SK-MEL-5 (cell line): ENCODE results near the gene SPATA25. TPM values are rescaled to one million over a fixed set of nuclear protein-coding genes. Genes with fewer than 3 reads are reported as not detected.

ENCODE experiments used
- DNase-seq: peaks from one replicate; pipeline ENCODE4 v3.0.0-alpha.2; 2016; ENCODE audit warnings: low read depth, low spot score
- in situ Hi-C: cut with HindIII; loops from 2 replicates; pipeline ENCODE4 v1.10.0; 2016; ENCODE audit warnings: low sequenced_read_pairs, high pct_unique_total_duplicates, low pct_unique_long_range_greater_than_20kb
- total RNA-seq: library from RNA; depleted of rRNA; stranded (reverse); fragments of >200 nt; shearing (Covaris generic); gene quantifications from 2 replicates; pipeline ENCODE4 v1.2.3, GENCODE V29; 2014; rRNA removed

SPATA25 gene
- total RNA-seq, 1 experiment from 2014 or later, result 2.2 TPM

- in situ Hi-C loops, result no loop called here
- DNase-seq, result no peak
These were observed 33.9 kb downstream of the SPATA25 start for GRCh38 chr20:45853484-45853883.

GRCh38 chr20:45852326-45852725 lies 35.1 kb downstream of the SPATA25 start:
- DNase-seq, result no peak
- in situ Hi-C loops, result no loop called here

- in situ Hi-C loops, result no loop called here
- DNase-seq, result no peak
These were observed 35.9 kb downstream of the SPATA25 start for GRCh38 chr20:45851501-45851900.

- no peak for DNase-seq
- in situ Hi-C loops, result no loop called here
These were observed 36.5 kb downstream of the SPATA25 start for GRCh38 chr20:45850926-45851325.

GRCh38 chr20:45850238-45850637 lies 37.2 kb downstream of the SPATA25 start:
- in situ Hi-C loops, result no loop called here
- no peak for DNase-seq

- no peak for DNase-seq
- in situ Hi-C loops, result no loop called here
These were observed 38.3 kb downstream of the SPATA25 start for GRCh38 chr20:45848969-45849582.

- in situ Hi-C loops, result no loop called here
- no peak for DNase-seq
These were observed 39.0 kb downstream of the SPATA25 start for GRCh38 chr20:45848421-45848820.

- in situ Hi-C loops, result no loop called here
- no peak for DNase-seq
These were observed 42.0 kb downstream of the SPATA25 start for GRCh38 chr20:45845452-45845851.

GRCh38 chr20:45843506-45843905 lies 43.9 kb downstream of the SPATA25 start:
- in situ Hi-C loops, result no loop called here
- no peak for DNase-seq

- in situ Hi-C loops, result no loop called here
- DNase-seq, result no peak
These were observed 45.1 kb downstream of the SPATA25 start for GRCh38 chr20:45842169-45842812.

GRCh38 chr20:45841407-45842129 lies 45.9 kb downstream of the SPATA25 start:
- in situ Hi-C loops, result no loop called here
- DNase-seq, result no peak

- no peak for DNase-seq
- in situ Hi-C loops, result no loop called here
These were observed 46.7 kb downstream of the SPATA25 start for GRCh38 chr20:45840700-45841198.

GRCh38 chr20:45836841-45837240 lies 50.6 kb downstream of the SPATA25 start:
- no peak for DNase-seq
- in situ Hi-C loops, result no loop called here

Other genes starting within 250 kb of the SPATA25 start
- not detected in 2 replicates for gene WFDC11, start 217.4 kb downstream of the SPATA25 start, total RNA-seq
- not detected in 2 replicates for gene WFDC13, start 185.6 kb downstream of the SPATA25 start, total RNA-seq
- gene WFDC10B, start 182.6 kb downstream of the SPATA25 start, total RNA-seq, result not detected in 2 replicates
- gene SPINT4, start 165.3 kb downstream of the SPATA25 start, total RNA-seq, result not detected in 2 replicates
- gene WFDC3, start 95.7 kb downstream of the SPATA25 start, total RNA-seq, result 0.58 TPM in 1 of 2 replicates, not detected in the other
- gene DNTTIP1, start 95.7 kb downstream of the SPATA25 start, total RNA-seq, result 26.4 and 31.6 TPM in 2 replicates
- gene UBE2C, start 75.0 kb downstream of the SPATA25 start, total RNA-seq, result 75.4 and 76.9 TPM in 2 replicates
- 0.37 TPM in 1 of 2 replicates, not detected in the other for gene TNNC2, start 60.3 kb downstream of the SPATA25 start, total RNA-seq
- 14.8 and 25.5 TPM in 2 replicates for gene SNX21, start 53.8 kb downstream of the SPATA25 start, total RNA-seq
- 49.4 and 60.4 TPM in 2 replicates for gene ACOT8, start 30.2 kb downstream of the SPATA25 start, total RNA-seq
- gene ZSWIM3, start 30.0 kb downstream of the SPATA25 start, total RNA-seq, result 3.0 and 3.4 TPM in 2 replicates
- 11.5 and 13.7 TPM in 2 replicates for gene ZSWIM1, start 6.4 kb downstream of the SPATA25 start, total RNA-seq
- gene NEURL2, start 3.6 kb upstream of the SPATA25 start, total RNA-seq, result 7.1 and 8.9 TPM in 2 replicates
- 447 and 457 TPM in 2 replicates for gene CTSA, start 3.7 kb upstream of the SPATA25 start, total RNA-seq
- 18.5 and 19.9 TPM in 2 replicates for gene PLTP, start 24.5 kb upstream of the SPATA25 start, total RNA-seq
- gene PCIF1, start 47.1 kb upstream of the SPATA25 start, total RNA-seq, result 9.2 and 10.9 TPM in 2 replicates
- gene ZNF335, start 84.6 kb upstream of the SPATA25 start, total RNA-seq, result 8.4 and 10.1 TPM in 2 replicates
- not detected in 2 replicates for gene MMP9, start 121.3 kb upstream of the SPATA25 start, total RNA-seq
- 0.74 and 1.5 TPM in 2 replicates for gene SLC12A5, start 141.6 kb upstream of the SPATA25 start, total RNA-seq
- gene NCOA5, start 202.3 kb upstream of the SPATA25 start, total RNA-seq, result 15.9 and 16.6 TPM in 2 replicates
- not detected in 2 replicates for gene CD40, start 230.7 kb upstream of the SPATA25 start, total RNA-seq